A673 (cell line): ENCODE results near the gene TMEM45A. TPM values are rescaled to one million over a fixed set of nuclear protein-coding genes. Genes with fewer than 3 reads are reported as not detected.

ENCODE experiments used
- BruUV-seq: library from RNA; stranded (reverse); fragments of 400-500 nt; replicated peaks from 2 replicates; lab custom pipeline; 2021; lab: Mats Ljungman, UMichigan
- CTCF ChIA-PET: fragments of 300-600 bp; sonication (Branson Sonifier 250); formaldehyde crosslinking; loops from one replicate; lab custom pipeline; 2022; ENCODE audit warnings: antibody characterized with exemption; lab: Charles Lee
- POLR2A ChIA-PET: fragments of 300-600 bp; sonication (Branson Sonifier 250); formaldehyde crosslinking; loops from one replicate; lab custom pipeline; 2022; ENCODE audit warnings: antibody characterized with exemption; ENCODE audit not compliant: low non-redundant PET; lab: Charles Lee
- DNase-seq: peaks from one replicate; pipeline ENCODE4 v3.0.0-alpha.2; 2015; ENCODE audit warnings: low spot score
- H3K27ac ChIP-seq: fragments of 200-600 bp; sonication (generic); 2 replicates; pipeline ENCODE4 v1.5.1; 2016; ENCODE audit warnings: mixed run types, low read depth, mild to moderate bottlenecking, mixed read lengths, antibody characterized with exemption, low read length; ENCODE audit not compliant: poor library complexity, severe bottlenecking
- H3K27me3 ChIP-seq: fragments of 200-600 bp; sonication (generic); replicated peaks from 2 replicates; pipeline ENCODE4 v1.6.1; 2017; ENCODE audit warnings: mixed run types, low read depth, mild to moderate bottlenecking, mixed read lengths, antibody characterized with exemption, low read length; ENCODE audit not compliant: insufficient read depth, poor library complexity
- H3K36me3 ChIP-seq: fragments of 200-600 bp; sonication (generic); 2 replicates; pipeline ENCODE4 v1.6.1; 2016; ENCODE audit warnings: mixed run types, mild to moderate bottlenecking, mixed read lengths, antibody characterized with exemption, low read length; ENCODE audit not compliant: insufficient read depth, poor library complexity, severe bottlenecking
- H3K4me1 ChIP-seq: fragments of 200-600 bp; sonication (generic); 2 replicates; pipeline ENCODE4 v1.6.1; 2017; ENCODE audit warnings: mixed run types, mild to moderate bottlenecking, mixed read lengths, antibody characterized with exemption, low read length; ENCODE audit not compliant: insufficient read depth, poor library complexity, severe bottlenecking
- H3K4me3 ChIP-seq: fragments of 200-600 bp; sonication (generic); 2 replicates; pipeline ENCODE4 v1.5.1; 2016; ENCODE audit warnings: low read depth, mixed run types, mild to moderate bottlenecking, mixed read lengths, low read length; ENCODE audit not compliant: poor library complexity, severe bottlenecking
- H3K9me3 ChIP-seq: fragments of 200-600 bp; sonication (generic); 2 replicates; pipeline ENCODE4 v1.6.1; 2016; ENCODE audit warnings: mixed run types, low read depth, mild to moderate bottlenecking, mixed read lengths, antibody characterized with exemption, low read length; ENCODE audit not compliant: poor library complexity, severe bottlenecking
- EZH2 ChIP-seq: fragments of 200-600 bp; sonication (generic); IDR thresholded peaks from 2 replicates; pipeline ENCODE4 v1.6.1; 2017; ENCODE audit warnings: borderline replicate concordance, low read depth, mild to moderate bottlenecking, mixed read lengths, antibody characterized with exemption, low read length; ENCODE audit not compliant: poor library complexity, severe bottlenecking
- intact Hi-C: fragments of 100-400 bp; cut with micrococcal nuclease; formaldehyde crosslinking; loops from one replicate; pipeline ENCODE4 v1.10.0; 2022; ENCODE audit not compliant: unreplicated experiment
- total RNA-seq: library from RNA; stranded (reverse); gene quantifications from 2 replicates; pipeline ENCODE4 v1.2.3, GENCODE V29; 2021
- TF ChIP-seq, protein P1 (sequence below): fragments of 300-800, 200-600 bp; sonication (generic); conservative IDR thresholded peaks from 2 replicates; pipeline ENCODE4 v1.5.1; 2017; ENCODE audit warnings: low read depth, mild to moderate bottlenecking, antibody characterized with exemption, low read length, moderate library complexity, mixed read lengths

Gene TMEM45A
- total RNA-seq, 1 experiment from 2014 or later, result 3.4 TPM

DNA sequence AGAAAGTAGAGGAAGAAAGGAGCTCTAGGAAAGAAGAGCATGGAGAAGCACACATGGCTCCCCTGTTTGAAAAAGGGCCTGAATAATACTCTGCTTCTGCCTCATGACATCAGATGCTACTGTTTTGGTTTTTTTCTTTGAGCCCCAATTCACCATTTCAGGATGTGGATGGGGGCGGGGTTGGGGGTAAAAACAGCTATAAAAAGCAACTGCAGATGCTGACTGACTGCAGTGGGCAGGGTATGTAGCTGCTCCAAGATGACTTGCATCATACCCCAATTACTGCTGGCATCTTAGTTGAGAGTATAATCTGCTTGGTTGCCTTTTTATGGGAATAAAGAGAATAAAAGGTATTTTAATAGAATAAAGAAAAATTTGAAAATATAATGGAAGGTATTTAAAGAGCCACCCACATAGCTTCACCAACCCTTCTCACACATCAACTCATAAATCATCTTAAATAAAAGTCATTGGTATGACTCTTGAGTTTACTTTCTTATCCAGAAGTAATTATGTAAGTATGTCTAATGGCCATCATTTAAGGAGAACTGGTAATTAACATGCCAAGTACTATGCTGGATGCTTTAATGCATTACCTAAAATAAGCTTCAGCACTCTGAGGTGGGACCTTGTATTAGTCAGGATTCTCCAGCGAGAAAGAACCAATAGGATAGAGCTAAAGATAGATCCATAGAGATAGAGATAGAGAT is 36.4 kb upstream of the TMEM45A start:
- POLR2A ChIA-PET, result interaction anchor here (0.5 kb wide), 1 partner anchor 133 kb away, joined by 3 read pairs; no protein-coding TSS in a partner anchor
- Histone ChIP-seq H3K27ac (no peak overlapping the region), H3K4me3 (no peak overlapping the region), H3K4me1 (no peaks in the 10 kb centered on the region), H3K27me3 (no peaks in the 10 kb centered on the region), H3K9me3 (no peaks in the 10 kb centered on the region), H3K36me3 (no peaks in the 10 kb centered on the region)
- TF ChIP-seq EZH2, result no peak
- TF ChIP-seq, protein P1, sequence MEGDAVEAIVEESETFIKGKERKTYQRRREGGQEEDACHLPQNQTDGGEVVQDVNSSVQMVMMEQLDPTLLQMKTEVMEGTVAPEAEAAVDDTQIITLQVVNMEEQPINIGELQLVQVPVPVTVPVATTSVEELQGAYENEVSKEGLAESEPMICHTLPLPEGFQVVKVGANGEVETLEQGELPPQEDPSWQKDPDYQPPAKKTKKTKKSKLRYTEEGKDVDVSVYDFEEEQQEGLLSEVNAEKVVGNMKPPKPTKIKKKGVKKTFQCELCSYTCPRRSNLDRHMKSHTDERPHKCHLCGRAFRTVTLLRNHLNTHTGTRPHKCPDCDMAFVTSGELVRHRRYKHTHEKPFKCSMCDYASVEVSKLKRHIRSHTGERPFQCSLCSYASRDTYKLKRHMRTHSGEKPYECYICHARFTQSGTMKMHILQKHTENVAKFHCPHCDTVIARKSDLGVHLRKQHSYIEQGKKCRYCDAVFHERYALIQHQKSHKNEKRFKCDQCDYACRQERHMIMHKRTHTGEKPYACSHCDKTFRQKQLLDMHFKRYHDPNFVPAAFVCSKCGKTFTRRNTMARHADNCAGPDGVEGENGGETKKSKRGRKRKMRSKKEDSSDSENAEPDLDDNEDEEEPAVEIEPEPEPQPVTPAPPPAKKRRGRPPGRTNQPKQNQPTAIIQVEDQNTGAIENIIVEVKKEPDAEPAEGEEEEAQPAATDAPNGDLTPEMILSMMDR, result no peak
- no peak for DNase-seq
- CTCF ChIA-PET, result no interaction called here
- intact Hi-C loops, result no loop called here
- no TSS peak for BruUV-seq

DNA sequence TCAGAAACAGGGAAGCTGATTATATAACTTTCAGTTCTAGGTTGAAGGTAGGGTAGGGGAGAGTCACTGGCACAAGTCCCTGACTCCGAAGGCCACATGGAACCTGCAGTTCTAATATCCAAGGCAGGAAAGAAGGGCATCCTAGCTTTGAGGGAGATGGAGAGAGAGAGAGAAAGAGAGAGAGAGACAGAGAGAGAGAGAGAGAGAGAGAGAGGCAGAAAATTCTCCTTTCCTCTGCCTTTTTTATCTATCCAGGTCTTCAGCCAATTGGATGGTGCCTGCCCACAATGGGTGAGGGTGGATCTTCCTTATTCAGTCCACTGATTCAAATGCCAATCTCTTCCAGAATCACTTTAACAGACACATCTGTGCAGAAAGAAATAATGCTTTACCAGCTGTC is 35.7 kb upstream of the TMEM45A start:
- TF ChIP-seq, protein P1, result no peak
- TF ChIP-seq EZH2, result no peak
- POLR2A ChIA-PET, result no interaction called here

DNA sequence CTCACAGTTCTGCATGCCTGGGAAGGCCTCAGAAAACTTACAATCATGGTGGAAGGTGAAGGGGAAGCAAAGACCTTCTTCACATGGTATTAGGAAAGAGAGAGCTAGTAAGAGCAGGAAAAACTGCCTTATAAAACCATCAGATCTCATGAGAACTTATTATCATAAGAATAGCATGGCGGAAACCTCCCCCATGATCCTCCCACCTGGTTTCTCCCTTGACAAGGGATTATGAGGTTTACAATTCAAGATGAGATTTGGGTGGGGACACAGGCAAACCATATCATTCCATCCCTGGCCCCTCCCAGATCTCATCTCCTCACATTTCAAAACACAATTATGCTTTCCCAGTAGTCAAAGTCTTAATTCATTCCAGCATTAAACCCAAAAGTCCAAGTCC is 34.6 kb upstream of the TMEM45A start:
- TF ChIP-seq, protein P1, result no peak
- TF ChIP-seq EZH2, result no peak
- DNase-seq, result no peak
- ChIA-PET CTCF (interaction anchor here (0.6 kb wide), 1 partner anchor 26 kb away, joined by 4 read pairs; no protein-coding TSS in a partner anchor), POLR2A (no interaction called here)
- Histone ChIP-seq H3K36me3 (no peaks in the 10 kb centered on the region), H3K4me1 (no peaks in the 10 kb centered on the region), H3K27ac (no peak overlapping the region), H3K9me3 (no peaks in the 10 kb centered on the region), H3K4me3 (no peak overlapping the region), H3K27me3 (no peaks in the 10 kb centered on the region)
- BruUV-seq, result no TSS peak
- intact Hi-C loops, result no loop called here

More for the DNA sequence above, 35.7 kb upstream of the TMEM45A start:
- H3K4me1 ChIP-seq, result no peaks in the 10 kb centered on the region
- CTCF ChIA-PET, result interaction anchor here (0.6 kb wide), 1 partner anchor 344 kb away, joined by 3 read pairs; no protein-coding TSS in a partner anchor
- H3K27ac ChIP-seq, result no peak overlapping the region
- no peak for DNase-seq
- intact Hi-C loops, result no loop called here
- no peaks in the 10 kb centered on the region for H3K36me3 ChIP-seq
- no TSS peak for BruUV-seq
- H3K4me3 ChIP-seq, result no peak overlapping the region
- no peaks in the 10 kb centered on the region for H3K27me3 ChIP-seq
- H3K9me3 ChIP-seq, result no peaks in the 10 kb centered on the region
